ENCODE data around the gene BCOR. TPM values are rescaled to one million over a fixed set of nuclear protein-coding genes. Genes with fewer than 3 reads are reported as not detected.
A peak's percentile ranks its signal among the peaks of the same experiment; 100 is the strongest.

Gene BCOR
- total and polyA plus RNA-seq, 7 donors, result 6.4 to 24.3 (median 18.3) TPM

GRCh38 chrX:40100537-40101429, 3.0 kb upstream of the BCOR start:
- Histone ChIP-seq H3K27ac (no peak overlapping the region), H3K27me3 (ENCODE audit: insufficient read depth in 3 of 3, low read length in 2 of 3) (peaks cover 0 to 87% (median 0%) of the 10 kb centered on the region in 3 donors), H3K9me3 (no peaks in the 10 kb centered on the region), H3K4me3 (no peak overlapping the region), H3K4me1 (peaks cover 5% of the 10 kb centered on the region), H3K36me3 (ENCODE audit: insufficient read depth in 1 of 2, low read depth in 1 of 2) (no peaks in the 10 kb centered on the region)
- ATAC-seq (no peak), DNase-seq (no peak)
- WGBS, 3 donors, result 51 to 88% (median 76%) methylated on average over 29 to 31 of the region's 31 CpGs
- intact Hi-C loops (cut with DNase I), result no loop called here
- TF ChIP-seq CTCF (IDR thresholded peaks at IDR 0.05), result no peak

DNA sequence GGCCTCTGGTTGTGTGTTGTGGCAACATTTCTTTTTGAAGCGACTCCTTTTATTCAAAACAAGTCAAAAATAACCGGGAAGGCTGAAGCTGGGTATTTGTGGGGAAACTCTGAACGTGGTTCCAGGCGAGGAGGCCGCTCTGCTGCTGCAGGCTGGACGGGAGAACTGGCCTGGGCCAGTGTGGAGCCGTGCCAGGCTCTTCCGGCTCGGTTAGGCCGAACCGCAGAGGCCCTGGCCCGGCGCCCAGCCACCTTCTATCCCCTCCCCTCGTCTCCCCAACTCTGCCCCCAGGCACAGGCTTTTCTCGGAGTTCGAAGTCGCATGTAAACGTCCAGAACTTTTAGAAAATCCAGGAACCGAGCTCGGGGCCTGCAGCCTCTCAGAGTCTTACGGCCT, 2.4 kb upstream of the BCOR start:
- Histone ChIP-seq H3K9me3 (no peaks in the 10 kb centered on the region), H3K36me3 (ENCODE audit: insufficient read depth in 1 of 2, low read depth in 1 of 2) (no peaks in the 10 kb centered on the region), H3K27me3 (ENCODE audit: insufficient read depth in 3 of 3, low read length in 2 of 3) (peaks cover 0 to 87% (median 0%) of the 10 kb centered on the region in 3 donors), H3K27ac (no peak overlapping the region), H3K4me1 (peaks cover 5% of the 10 kb centered on the region), H3K4me3 (no peak overlapping the region)
- DNase-seq (no peak), ATAC-seq (no peak)
- TF ChIP-seq CTCF (IDR thresholded peaks at IDR 0.05), result no peak
- WGBS, 3 donors, result 26 to 63% (median 34%) methylated on average over 14 to 21 of the region's 21 CpGs
- intact Hi-C loops (cut with DNase I), result no loop called here

GRCh38 chrX:40099055-40099958, 1.5 kb upstream of the BCOR start:
- Histone ChIP-seq H3K27ac (peak overlapping the region; percentile 91), H3K9me3 (no peaks in the 10 kb centered on the region), H3K4me3 (peak overlapping the region; percentile 78), H3K36me3 (ENCODE audit: insufficient read depth in 1 of 2, low read depth in 1 of 2) (no peaks in the 10 kb centered on the region), H3K4me1 (peaks cover 5% of the 10 kb centered on the region), H3K27me3 (ENCODE audit: insufficient read depth in 3 of 3, low read length in 2 of 3) (peaks cover 0 to 88% (median 0%) of the 10 kb centered on the region in 3 donors)
- peak; percentile 46 to 61 for DNase-seq
- WGBS, 3 donors, result 10 to 37% (median 14%) methylated on average over 20 to 49 of the region's 49 CpGs
- no peak for TF ChIP-seq CTCF (IDR thresholded peaks at IDR 0.05)
- intact Hi-C loops (cut with DNase I), result no loop called here
- ATAC-seq, result peak in 3 of 4 donors; percentile 14 to 36 (median 26)

DNA sequence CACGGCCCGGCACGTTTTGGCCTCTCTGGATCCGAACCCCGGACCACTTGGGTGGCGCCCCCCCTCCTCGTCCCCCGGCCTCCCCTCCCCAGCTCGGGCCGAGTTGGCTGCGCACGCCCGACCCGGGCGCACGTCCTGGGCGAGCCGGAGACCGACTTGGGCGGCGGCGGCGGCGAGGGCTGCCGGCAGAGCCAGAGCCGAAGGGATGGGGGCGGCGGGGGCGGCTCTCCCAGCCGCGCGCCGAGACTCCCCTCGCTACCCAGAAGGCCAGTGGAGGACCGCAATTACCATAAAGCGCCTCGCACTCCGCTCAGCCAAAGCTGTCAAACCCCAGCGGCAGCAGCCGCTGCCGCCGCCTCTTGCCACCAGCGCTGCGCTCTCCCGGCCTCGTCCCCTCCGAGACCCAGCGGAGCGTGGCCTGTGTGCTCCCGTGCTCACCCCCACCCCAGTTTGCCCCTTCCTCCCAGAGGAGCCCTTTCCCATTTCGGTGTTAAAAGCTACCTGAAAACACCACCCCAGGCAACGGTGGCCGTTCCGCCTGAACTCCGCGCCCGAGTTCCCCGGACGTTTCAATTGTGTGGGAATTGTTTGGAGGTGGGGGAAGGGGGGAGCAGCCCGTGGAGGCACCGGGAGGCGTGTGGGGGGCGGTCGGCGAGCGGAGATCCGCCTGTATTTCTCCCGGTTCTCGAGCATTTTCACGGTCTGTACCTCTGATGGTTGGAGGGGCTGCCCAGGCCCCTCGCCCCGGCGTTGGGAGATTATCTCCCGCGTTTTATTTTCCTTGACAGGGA, 701 bp upstream of the BCOR start:
- DNase-seq (peak; percentile 40 to 71), ATAC-seq (peak; percentile 39 to 52 (median 44))
- Histone ChIP-seq H3K27me3 (ENCODE audit: insufficient read depth in 3 of 3, low read length in 2 of 3) (peaks cover 0 to 88% (median 0%) of the 10 kb centered on the region in 3 donors), H3K9me3 (no peaks in the 10 kb centered on the region), H3K36me3 (ENCODE audit: insufficient read depth in 1 of 2, low read depth in 1 of 2) (no peaks in the 10 kb centered on the region), H3K4me3 (peak overlapping the region; percentile 78), H3K4me1 (peaks cover 5% of the 10 kb centered on the region), H3K27ac (peak overlapping the region; percentile 91)
- TF ChIP-seq CTCF (IDR thresholded peaks at IDR 0.05), result no peak
- intact Hi-C loops (cut with DNase I), result no loop called here
- WGBS, 3 donors, result 0 to 7% (median 1%) methylated on average over 22 to 74 of the region's 75 CpGs

All from psoas muscle (tissue), 8 donors.